ENCODE results near the gene ATP8B3. TPM values are rescaled to one million over a fixed set of nuclear protein-coding genes. Genes with fewer than 3 reads are reported as not detected.

The ATP8B3 gene
- total RNA-seq, 1 donor from 2014 or later: 0.96 TPM

DNA sequence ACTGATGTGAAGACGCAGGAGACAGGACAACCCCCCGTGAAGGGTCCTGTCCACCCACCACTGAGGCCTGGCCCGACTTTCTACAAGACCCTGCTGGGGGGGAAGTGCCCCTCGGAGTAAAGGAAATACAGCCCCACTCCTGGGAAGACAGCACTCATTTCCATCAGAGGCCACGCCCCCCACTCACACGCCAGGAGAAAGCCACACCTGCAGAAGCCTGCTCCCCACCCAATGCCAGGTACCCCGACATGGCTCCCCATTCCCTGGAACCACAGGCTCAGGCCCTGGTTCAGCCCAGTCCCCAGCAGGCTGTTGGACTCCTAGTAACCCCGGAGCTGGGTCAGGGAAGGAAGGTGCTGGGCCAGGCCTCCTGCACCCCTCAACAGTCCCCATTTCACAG is 10.9 kb upstream of the ATP8B3 start:
- DNase-seq (ENCODE audit: low read depth): no peak
- H3K36me3 ChIP-seq (ENCODE audit: control insufficient read depth, insufficient read depth, low read length): peaks cover 2% of the 10 kb centered on the region
- TF ChIP-seq, protein P1, sequence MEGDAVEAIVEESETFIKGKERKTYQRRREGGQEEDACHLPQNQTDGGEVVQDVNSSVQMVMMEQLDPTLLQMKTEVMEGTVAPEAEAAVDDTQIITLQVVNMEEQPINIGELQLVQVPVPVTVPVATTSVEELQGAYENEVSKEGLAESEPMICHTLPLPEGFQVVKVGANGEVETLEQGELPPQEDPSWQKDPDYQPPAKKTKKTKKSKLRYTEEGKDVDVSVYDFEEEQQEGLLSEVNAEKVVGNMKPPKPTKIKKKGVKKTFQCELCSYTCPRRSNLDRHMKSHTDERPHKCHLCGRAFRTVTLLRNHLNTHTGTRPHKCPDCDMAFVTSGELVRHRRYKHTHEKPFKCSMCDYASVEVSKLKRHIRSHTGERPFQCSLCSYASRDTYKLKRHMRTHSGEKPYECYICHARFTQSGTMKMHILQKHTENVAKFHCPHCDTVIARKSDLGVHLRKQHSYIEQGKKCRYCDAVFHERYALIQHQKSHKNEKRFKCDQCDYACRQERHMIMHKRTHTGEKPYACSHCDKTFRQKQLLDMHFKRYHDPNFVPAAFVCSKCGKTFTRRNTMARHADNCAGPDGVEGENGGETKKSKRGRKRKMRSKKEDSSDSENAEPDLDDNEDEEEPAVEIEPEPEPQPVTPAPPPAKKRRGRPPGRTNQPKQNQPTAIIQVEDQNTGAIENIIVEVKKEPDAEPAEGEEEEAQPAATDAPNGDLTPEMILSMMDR (IDR thresholded peaks at IDR 0.05; ENCODE audit: insufficient read depth, low read length, poor library complexity, severe bottlenecking): no peak
- no peak overlapping the region for H3K4me3 ChIP-seq (ENCODE audit: low read depth, low read length)
- no peaks in the 10 kb centered on the region for H3K27me3 ChIP-seq (ENCODE audit: control insufficient read depth, insufficient read depth, low read length)

DNA sequence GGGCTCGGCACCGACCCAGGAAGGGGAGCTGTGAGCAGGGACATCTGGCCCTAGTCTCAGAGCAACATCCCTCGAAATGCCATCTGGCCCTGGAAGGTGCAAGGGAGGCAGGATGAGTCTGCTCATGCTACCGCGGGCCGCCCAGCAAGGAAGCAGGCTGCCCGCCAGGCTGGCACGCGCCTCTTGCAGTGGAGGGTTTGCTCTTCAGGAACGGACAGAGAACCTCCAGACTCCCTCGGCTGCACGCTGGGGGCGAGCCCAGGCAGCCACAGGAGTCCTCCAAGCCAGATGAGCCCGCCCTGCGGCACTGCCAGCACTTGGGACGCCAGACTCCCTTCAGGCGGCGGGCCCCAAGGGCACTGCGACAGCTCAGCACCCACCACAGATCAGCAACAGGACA is 10.1 kb upstream of the ATP8B3 start:
- H3K4me3 ChIP-seq (ENCODE audit: low read depth, low read length): no peak overlapping the region
- TF ChIP-seq, protein P1 (IDR thresholded peaks at IDR 0.05; ENCODE audit: insufficient read depth, low read length, poor library complexity, severe bottlenecking): no peak
- peaks cover 2% of the 10 kb centered on the region for H3K36me3 ChIP-seq (ENCODE audit: control insufficient read depth, insufficient read depth, low read length)
- DNase-seq (ENCODE audit: low read depth): no peak
- H3K27me3 ChIP-seq (ENCODE audit: control insufficient read depth, insufficient read depth, low read length): no peaks in the 10 kb centered on the region

DNA sequence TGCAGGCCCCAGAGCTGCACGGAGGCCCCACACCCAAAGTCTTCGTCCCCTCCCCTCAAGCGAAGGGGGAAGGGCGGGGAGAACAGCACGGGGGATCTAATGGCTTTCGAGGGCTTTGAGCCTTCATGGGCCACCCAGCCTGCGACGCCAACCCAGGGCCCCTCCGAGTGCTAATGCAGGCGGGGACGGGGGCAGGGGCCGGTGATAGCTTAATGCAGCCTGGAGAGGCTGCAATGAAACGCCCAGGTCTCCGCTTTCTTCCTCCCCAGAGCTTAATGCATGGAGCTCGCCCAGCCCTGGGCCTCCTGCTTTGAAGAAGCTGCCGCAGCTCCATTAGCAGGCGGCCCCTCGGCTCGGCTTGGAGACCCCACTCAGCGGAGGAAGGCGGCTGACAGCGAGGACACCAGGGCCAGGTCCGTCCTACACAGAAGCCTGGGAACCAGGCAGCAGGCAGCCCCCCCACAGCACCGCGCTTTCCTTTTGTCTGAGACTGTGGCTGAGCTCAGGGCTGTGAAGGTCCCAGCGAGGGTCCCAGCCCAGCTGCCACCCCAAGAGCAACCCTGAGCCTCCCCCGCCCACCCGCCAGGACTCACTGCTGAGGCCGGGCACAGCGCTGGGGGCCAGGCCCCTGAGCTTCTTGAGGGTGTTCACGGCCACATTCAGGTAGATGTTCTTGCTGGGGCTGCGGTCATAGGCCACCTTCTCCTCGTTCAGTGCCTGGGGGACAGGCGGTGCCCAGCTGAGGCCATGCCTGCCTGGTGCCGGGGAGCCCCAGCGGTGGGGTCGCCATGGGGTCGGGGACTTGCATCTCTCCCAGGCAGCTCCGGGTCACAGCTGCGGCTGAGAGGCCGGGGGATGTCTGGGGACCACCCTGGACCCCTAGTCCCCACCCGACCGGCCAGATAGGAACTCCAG is 7.5 kb upstream of the ATP8B3 start:
- Histone ChIP-seq H3K4me3 (ENCODE audit: low read depth, low read length) (no peak overlapping the region), H3K36me3 (ENCODE audit: control insufficient read depth, insufficient read depth, low read length) (peaks cover 2% of the 10 kb centered on the region), H3K27me3 (ENCODE audit: control insufficient read depth, insufficient read depth, low read length) (no peaks in the 10 kb centered on the region)
- DNase-seq (ENCODE audit: low read depth): no peak
- TF ChIP-seq, protein P1 (IDR thresholded peaks at IDR 0.05; ENCODE audit: insufficient read depth, low read length, poor library complexity, severe bottlenecking): no peak

DNA sequence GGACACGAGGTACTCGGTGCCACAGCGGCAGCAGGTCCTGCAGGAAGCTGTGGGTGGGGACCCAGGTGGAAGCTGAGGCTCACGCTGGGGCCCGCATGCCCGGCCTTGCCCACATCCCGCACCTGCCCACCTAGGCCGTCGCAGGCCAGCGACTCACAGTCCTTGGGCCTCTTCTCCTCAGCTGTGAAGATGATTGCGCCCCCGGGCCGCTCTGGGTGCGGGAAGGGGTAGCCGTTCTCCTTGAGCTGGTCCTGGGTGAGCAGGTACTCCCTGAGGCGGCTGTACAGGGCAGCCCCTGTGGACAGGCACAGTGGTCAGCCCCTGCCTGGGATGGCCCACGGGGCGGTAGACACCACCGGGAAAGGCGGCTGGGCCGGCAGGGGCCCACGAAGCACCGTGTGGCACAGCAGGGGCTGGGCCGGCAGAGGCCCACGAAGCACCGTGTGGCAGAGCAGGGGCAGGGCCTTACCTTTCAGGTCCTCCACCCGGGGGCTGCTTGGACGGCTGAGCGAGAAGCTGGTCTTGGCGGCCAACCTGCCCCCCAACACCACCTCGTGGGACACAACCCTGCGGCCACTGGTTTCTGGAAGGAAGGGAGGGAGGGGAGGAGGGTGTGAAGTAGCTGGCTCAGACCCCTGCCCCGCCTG is 6.6 kb upstream of the ATP8B3 start:
- peaks cover 2% of the 10 kb centered on the region for H3K36me3 ChIP-seq (ENCODE audit: control insufficient read depth, insufficient read depth, low read length)
- no peaks in the 10 kb centered on the region for H3K27me3 ChIP-seq (ENCODE audit: control insufficient read depth, insufficient read depth, low read length)
- TF ChIP-seq, protein P1 (IDR thresholded peaks at IDR 0.05; ENCODE audit: insufficient read depth, low read length, poor library complexity, severe bottlenecking): no peak
- no peak for DNase-seq (ENCODE audit: low read depth)
- no peak overlapping the region for H3K4me3 ChIP-seq (ENCODE audit: low read depth, low read length)

DNA sequence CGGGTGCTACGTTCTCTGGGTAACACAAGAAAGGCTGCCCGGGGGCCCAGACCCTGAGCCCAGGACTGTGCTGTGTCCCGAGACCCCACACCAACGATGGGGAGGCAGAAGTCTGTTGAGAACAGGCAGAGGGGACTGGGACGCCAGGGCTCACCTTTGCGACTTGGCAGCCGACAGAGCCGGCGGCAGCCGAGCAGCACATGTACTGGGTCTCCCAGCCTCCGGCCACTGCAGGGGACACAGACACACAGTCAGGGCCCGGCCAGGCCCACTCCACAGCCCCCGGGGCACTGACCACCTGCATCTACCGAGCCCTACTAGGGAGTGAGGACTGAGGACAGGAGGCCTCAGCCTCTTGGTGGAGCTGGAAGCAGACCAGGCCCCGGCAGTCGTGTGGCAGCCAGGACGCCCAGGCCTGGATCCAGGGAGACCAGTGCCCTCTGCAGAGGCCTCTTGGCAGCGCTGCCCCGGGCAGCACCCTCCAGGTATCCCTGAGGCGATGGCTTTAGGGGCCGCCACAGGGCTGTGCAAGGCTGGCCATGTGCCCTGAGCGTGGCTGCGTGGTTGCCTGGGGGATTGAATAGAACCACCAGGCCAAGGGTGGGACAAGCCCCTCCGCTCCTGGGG is 5.6 kb upstream of the ATP8B3 start:
- DNase-seq (ENCODE audit: low read depth): no peak
- TF ChIP-seq, protein P1 (IDR thresholded peaks at IDR 0.05; ENCODE audit: insufficient read depth, low read length, poor library complexity, severe bottlenecking): no peak
- Histone ChIP-seq H3K36me3 (ENCODE audit: control insufficient read depth, insufficient read depth, low read length) (peaks cover 2% of the 10 kb centered on the region), H3K4me3 (ENCODE audit: low read depth, low read length) (no peak overlapping the region), H3K27me3 (ENCODE audit: control insufficient read depth, insufficient read depth, low read length) (no peaks in the 10 kb centered on the region)

Measured in kidney epithelial cell (primary cell).